GM18858 (cell line): ENCODE results near the gene SYTL5.
"Not testable (repeated sequence)": the region's sequence is repeated elsewhere in the genome, so short reads cannot be mapped to it uniquely, and the experiment has no call there.

Experiments used
- ATAC-seq: cut with Tn5 transposase; IDR thresholded peaks from one replicate; pipeline ENCODE4 v1.9.1; 2021; ENCODE audit not compliant: unreplicated experiment

SYTL5 gene

GRCh38 chrX:38006291-38006690, at the start of gene SYTL5:
TSS of gene SYTL5 (plus strand) at chrX:38006553. CDS start at chrX:38033890, 27,337 bp downstream.
- no peak for ATAC-seq

- ATAC-seq: no peak
Observed at GRCh38 chrX:37958525-37959211, 47.7 kb upstream of the SYTL5 start.

- ATAC-seq: no peak
Observed at GRCh38 chrX:37959212-37960021, 46.9 kb upstream of the SYTL5 start.

DNA sequence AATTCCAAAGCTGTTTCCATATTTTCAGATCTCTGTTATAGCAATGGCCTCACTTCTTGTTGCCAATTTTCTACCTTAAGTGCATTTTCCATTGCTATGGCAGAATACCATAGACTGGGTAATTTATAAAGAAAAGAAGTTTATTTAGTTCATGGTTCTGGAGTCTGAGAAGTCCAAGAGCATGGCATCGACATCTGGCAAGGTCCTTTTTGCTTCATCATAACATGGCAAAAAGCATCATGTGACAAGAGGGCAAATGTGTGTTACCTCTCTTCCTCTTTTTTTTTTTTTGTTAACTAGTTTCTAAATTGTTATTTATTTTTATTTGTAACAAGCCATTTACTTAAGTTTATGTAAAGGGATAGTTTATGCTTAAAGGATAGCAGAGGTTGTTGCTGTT, 45.2 kb upstream of the SYTL5 start:
- no peak for ATAC-seq

GRCh38 chrX:37967714-37968113, 38.6 kb upstream of the SYTL5 start:
- no peak for ATAC-seq

- no peak for ATAC-seq
Observed at GRCh38 chrX:37975421-37975820, 30.9 kb upstream of the SYTL5 start.

DNA sequence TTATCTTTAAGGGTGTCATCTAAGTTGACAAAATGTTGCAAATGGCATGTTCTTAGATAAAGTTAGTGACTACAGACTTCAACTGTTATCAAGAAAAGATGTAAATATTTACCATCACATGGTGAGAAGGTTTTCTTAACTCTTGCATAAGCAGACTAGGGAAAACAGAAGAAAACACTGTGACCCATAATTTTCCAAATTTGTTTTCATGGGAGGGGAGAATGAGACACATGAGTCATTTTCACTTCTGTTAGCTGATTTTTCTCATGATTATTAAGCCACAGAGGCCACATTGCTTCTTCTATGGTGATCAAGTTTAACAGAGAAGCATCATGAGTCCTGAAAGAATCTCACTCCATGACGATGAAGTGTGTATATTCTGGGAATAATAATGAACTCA, 30.2 kb upstream of the SYTL5 start:
- no peak for ATAC-seq

GRCh38 chrX:37984880-37985279, 21.5 kb upstream of the SYTL5 start:
- no peak for ATAC-seq

GRCh38 chrX:37986893-37987292, 19.5 kb upstream of the SYTL5 start:
- ATAC-seq: no peak

DNA sequence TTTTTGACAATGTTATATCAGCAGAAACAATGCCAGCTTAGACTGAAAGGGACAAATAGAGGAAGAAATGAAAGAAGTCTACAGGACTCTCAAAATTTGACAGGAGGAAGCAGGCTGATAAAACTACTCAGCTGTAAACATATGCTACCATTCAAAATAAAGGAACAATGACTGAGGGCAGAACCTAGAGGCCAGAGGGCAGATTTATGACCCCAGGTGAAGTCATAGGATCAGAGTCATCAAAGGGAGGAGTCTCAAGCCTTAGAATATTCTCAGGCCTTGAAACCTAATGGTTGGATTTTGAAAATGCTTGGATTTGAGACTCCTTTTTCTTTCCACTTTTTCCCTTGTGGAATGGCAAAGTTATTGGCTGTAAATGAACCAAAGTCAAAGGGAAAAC, 17.0 kb upstream of the SYTL5 start:
- no peak for ATAC-seq

DNA sequence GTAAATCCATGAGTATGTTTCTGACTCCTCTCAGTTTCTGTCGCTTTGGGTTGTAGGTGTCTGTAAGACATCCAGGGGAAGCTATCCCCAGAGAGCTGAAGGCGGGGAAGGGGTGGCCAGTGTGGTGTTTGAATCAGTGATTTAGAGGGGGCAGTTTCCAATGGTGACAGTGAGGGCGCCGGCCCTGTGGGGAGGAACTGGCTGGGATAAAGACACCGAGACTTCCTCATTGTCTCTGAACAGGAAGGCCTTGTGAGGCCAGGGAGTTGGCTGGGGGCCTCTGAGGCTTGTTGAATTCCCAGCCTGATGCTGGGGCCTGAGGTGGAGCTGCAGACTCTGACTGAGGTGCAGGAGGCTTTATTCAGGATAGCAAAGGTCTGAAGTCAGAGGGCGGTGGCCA, 15.1 kb upstream of the SYTL5 start:
- ATAC-seq: not testable (repeated sequence)

GRCh38 chrX:37993176-37993575, 13.2 kb upstream of the SYTL5 start:
- ATAC-seq: no peak

DNA sequence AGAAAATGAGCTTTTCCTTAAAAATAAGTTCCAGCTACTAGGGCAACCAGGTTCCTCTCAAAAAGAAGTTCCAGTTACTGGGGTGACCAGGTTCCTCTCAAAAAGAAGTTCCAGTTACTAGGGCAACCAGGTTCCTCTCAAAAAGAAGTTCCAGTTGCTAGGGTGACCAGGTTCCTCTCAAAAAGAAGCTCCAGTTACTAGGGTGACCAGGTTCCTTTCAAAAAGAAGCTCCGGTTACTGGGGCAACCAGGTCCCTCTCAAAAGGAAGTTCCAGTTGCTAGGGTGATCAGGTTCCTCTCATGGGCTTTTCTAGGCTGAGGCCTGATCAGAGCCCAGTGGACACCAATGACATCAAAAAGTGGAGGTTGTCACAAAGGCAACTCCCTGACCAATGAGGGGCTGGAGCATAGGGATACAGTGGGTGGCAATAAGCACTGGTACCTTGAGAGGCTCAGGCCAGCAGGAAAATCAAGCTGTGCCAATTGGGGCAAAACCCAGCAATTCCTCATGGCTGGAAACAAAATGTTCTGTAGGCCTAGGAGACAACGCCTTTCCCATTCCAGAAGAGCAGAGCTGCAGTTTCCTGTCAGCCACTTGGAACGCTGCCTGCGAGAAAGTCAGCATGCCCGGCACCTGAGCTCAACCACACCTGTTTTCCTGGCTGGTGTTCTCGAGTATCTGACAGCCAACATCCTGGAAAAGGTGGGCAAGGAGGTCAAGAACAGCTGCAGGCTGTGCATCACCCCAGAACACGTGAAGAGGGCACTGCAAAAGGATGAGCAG, 12.3 kb upstream of the SYTL5 start:
- ATAC-seq: peak; percentile 77

GRCh38 chrX:37995428-37995827, 10.9 kb upstream of the SYTL5 start:
- ATAC-seq: no peak

- no peak for ATAC-seq
Observed at GRCh38 chrX:37997096-37997495, 9.3 kb upstream of the SYTL5 start.

DNA sequence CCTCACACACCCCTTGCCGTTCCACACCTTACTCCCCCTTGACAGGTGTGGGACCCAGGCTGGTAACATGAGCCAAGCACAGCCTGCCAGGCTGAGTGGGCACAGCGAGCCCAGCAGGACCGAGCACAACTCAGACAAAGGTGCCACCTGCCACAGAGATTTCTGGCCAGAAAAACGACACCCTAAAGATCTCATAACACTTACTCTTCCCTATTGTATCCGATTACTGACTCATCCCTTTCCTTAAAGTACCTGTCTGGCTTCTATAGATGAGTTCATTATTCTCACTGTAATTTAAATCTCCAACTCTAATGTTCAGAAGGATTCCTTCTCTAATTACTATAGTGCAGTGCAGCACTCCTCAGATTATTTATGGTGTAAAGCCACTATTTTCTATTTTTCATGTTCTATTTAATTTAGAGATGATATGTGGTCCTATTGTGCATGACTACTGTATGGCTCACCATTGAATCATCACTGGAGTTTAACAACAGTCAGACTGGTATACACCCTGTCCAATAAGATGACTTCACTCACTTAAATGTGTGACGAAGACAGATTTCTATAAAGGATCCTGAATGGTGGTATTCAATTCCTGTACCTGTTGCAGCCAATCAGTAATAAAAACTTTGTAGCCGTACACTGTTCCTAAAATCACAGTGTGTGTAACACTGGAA, 7.6 kb upstream of the SYTL5 start:
- no peak for ATAC-seq

GRCh38 chrX:38000706-38001105, 5.6 kb upstream of the SYTL5 start:
- no peak for ATAC-seq

- ATAC-seq: no peak
Observed at GRCh38 chrX:38004046-38004445, 2.3 kb upstream of the SYTL5 start.

- no peak for ATAC-seq
Observed at GRCh38 chrX:38006778-38007177, 425 bp downstream of the SYTL5 start.

- no peak for ATAC-seq
Observed at GRCh38 chrX:38008658-38009057, 2.3 kb downstream of the SYTL5 start.

DNA sequence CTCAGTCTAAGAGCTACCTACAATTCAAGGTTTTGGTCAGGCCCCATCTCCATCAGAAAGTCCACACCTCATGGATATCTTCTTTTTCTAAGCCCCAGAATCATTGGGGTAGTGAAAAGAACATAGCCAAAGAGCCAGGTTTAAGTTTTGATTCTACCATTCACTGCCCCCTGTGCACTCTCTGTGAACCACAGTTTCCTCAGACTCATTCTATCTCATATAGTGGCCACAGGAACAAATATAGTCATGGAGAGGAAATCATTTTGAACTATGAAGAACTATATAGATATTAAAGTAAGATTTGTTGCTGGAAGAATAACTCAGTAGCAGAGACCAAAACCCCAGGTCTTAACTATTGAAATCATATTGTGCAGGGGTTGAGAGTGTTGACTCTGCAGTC, 3.3 kb downstream of the SYTL5 start:
- no peak for ATAC-seq
